ENCODE data around the gene DAPK2.

DAPK2 gene

DNA sequence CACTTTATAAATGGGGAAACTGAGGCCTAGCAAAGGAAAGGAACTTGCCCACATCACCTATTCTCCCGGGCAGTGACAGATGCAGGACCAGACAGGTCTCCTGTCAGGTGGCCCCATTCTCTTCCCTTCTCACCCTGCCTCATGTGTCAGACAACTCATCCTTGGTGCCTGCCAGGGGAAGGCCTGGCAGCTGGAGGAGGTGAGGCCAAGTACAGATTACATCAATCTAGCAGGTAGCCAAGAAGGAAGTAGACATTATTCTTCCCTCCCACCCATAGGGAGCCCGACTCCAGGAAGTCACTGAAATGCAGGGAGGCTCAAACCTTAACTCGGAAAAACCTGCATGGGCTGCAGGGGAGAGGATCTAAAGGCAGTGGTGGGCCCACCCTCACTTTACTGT, 39.6 kb downstream of the DAPK2 start:
- TF ChIP-seq, protein P1, sequence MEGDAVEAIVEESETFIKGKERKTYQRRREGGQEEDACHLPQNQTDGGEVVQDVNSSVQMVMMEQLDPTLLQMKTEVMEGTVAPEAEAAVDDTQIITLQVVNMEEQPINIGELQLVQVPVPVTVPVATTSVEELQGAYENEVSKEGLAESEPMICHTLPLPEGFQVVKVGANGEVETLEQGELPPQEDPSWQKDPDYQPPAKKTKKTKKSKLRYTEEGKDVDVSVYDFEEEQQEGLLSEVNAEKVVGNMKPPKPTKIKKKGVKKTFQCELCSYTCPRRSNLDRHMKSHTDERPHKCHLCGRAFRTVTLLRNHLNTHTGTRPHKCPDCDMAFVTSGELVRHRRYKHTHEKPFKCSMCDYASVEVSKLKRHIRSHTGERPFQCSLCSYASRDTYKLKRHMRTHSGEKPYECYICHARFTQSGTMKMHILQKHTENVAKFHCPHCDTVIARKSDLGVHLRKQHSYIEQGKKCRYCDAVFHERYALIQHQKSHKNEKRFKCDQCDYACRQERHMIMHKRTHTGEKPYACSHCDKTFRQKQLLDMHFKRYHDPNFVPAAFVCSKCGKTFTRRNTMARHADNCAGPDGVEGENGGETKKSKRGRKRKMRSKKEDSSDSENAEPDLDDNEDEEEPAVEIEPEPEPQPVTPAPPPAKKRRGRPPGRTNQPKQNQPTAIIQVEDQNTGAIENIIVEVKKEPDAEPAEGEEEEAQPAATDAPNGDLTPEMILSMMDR (IDR thresholded peaks at IDR 0.05; ENCODE audit: low read length, missing control alignments), result no peak
- H3K4me3 ChIP-seq (replicated peaks; ENCODE audit: low read depth, low read length), result no peak overlapping the region
- DNase-seq (ENCODE audit: low read depth), result no peak

DNA sequence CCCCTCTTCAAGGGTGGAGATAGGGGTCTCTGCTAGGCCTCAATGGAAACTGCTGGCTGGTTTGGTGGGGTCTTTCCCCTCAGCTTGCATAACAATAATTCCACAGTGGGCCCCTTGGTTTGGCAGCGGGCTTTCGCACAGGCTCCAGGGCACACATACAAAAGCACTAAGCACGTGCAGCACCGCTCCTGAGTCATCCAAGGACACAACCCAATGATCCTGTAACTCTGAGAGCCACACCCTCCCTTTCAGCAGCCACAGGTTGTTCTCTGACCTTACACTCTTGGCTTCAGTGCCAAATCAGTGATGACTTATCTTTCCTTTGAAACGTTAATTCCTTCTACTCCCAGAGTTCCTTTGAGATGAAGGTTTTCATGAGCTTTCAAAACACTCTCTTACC, 41.7 kb downstream of the DAPK2 start:
- H3K4me3 ChIP-seq (replicated peaks; ENCODE audit: low read depth, low read length), result no peak overlapping the region
- TF ChIP-seq, protein P1 (IDR thresholded peaks at IDR 0.05; ENCODE audit: low read length, missing control alignments), result no peak
- no peak for DNase-seq (ENCODE audit: low read depth)

GRCh38 chr15:64004056-64004455, 42.2 kb downstream of the DAPK2 start:
- DNase-seq (ENCODE audit: low read depth), result no peak
- TF ChIP-seq, protein P1 (IDR thresholded peaks at IDR 0.05; ENCODE audit: low read length, missing control alignments), result no peak
- H3K4me3 ChIP-seq (replicated peaks; ENCODE audit: low read depth, low read length), result no peak overlapping the region

GRCh38 chr15:64003182-64003581, 43.1 kb downstream of the DAPK2 start:
- no peak for DNase-seq (ENCODE audit: low read depth)
- TF ChIP-seq, protein P1 (IDR thresholded peaks at IDR 0.05; ENCODE audit: low read length, missing control alignments), result no peak
- no peak overlapping the region for H3K4me3 ChIP-seq (replicated peaks; ENCODE audit: low read depth, low read length)

- no peak overlapping the region for H3K4me3 ChIP-seq (replicated peaks; ENCODE audit: low read depth, low read length)
- no peak for DNase-seq (ENCODE audit: low read depth)
- TF ChIP-seq, protein P1 (IDR thresholded peaks at IDR 0.05; ENCODE audit: low read length, missing control alignments), result no peak
Measured at GRCh38 chr15:64001148-64001547, 45.1 kb downstream of the DAPK2 start.

DNA sequence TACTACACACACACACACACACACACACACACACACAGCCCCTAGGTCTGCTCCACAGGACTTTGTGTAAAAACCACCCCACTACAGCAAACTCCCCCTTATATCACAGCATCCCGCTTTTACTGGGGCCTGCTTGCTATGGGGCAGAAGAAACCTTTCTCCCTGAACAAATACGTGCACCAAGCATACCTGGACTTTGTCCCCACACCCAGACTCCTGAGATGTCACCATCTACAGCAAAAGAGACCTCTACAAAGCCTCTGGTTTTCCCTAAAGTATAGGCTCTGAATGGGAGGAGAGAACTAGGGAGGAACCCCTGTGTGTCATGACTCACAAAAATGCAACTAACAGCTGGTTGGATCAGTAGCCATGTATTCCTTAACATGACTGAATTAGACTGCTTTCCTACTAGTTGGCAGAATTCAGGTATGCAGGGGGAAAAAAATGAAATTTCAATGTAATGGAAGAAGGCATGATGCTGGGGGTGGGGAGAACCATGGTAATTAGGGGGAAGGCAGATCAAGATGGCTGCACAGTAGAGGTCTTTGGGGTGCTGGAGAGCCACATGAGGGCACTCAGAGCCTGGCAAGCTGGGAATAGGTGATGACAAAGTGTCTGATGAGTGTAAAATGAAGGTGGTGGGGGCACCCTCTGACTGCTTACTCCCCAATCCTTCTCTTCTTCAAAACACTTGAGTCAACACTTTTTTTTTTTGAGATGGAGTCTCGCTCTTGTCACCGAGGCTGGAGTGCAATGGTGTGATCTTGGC, 45.9 kb downstream of the DAPK2 start:
- TF ChIP-seq, protein P1 (IDR thresholded peaks at IDR 0.05; ENCODE audit: low read length, missing control alignments), result no peak

GRCh38 chr15:63999177-63999576, 47.1 kb downstream of the DAPK2 start:
- TF ChIP-seq, protein P1 (IDR thresholded peaks at IDR 0.05; ENCODE audit: low read length, missing control alignments), result no peak
- no peak overlapping the region for H3K4me3 ChIP-seq (replicated peaks; ENCODE audit: low read depth, low read length)
- DNase-seq (ENCODE audit: low read depth), result no peak

More for the DNA sequence above, 45.9 kb downstream of the DAPK2 start:
- no peak overlapping the region for H3K4me3 ChIP-seq (replicated peaks; ENCODE audit: low read depth, low read length)
- DNase-seq (ENCODE audit: low read depth), result no peak
